CD8-positive, alpha-beta memory T cell (primary cell): ENCODE results near the gene NKAIN4. TPM values are rescaled to one million over a fixed set of nuclear protein-coding genes. Genes with fewer than 3 reads are reported as not detected.

Experiments used
- CTCF ChIA-PET: fragments of 350-600 bp; sonication (Branson Sonifier 250); formaldehyde crosslinking; loops from one replicate; lab custom pipeline; 2021; ENCODE audit warnings: antibody characterized with exemption; lab: Charles Lee
- POLR2A ChIA-PET: fragments of 350-600 bp; sonication (Branson Sonifier 250); formaldehyde crosslinking; loops from one replicate; lab custom pipeline; 2021; ENCODE audit warnings: antibody characterized with exemption; lab: Charles Lee
- DNase-seq, 5 donors: peaks; one replicate each; pipeline versions ENCODE4 v3.0.0 to v3.0.0-alpha.2; 2020 to 2022; ENCODE audit warnings: mixed read lengths in 1 of 5
- H3K27ac ChIP-seq: one replicate; pipeline ENCODE4 v1.7.0; 2013; ENCODE audit warnings: low read depth, mild to moderate bottlenecking, low read length, moderate library complexity
- H3K27me3 ChIP-seq: 2 replicates; pipeline ENCODE4 v1.7.0; 2013; ENCODE audit warnings: low read length, mild to moderate bottlenecking; ENCODE audit not compliant: insufficient read depth, poor library complexity, severe bottlenecking
- H3K36me3 ChIP-seq: 2 replicates; pipeline ENCODE4 v1.7.0; 2013; ENCODE audit warnings: mild to moderate bottlenecking, low read length, moderate library complexity; ENCODE audit not compliant: insufficient read depth
- H3K4me1 ChIP-seq: 2 replicates; pipeline ENCODE4 v1.7.0; 2013; ENCODE audit warnings: mild to moderate bottlenecking, low read length, moderate library complexity; ENCODE audit not compliant: insufficient read depth
- H3K4me3 ChIP-seq: 2 replicates; pipeline ENCODE4 v1.7.0; 2013; ENCODE audit warnings: mild to moderate bottlenecking, low read length
- H3K9me3 ChIP-seq: 2 replicates; pipeline ENCODE4 v1.7.0; 2013; ENCODE audit warnings: mild to moderate bottlenecking, low read length
- H3K27ac Mint-ChIP-seq, 8 donors: one replicate each; pipeline ENCODE4 v1.8.0; 2020 to 2021; ENCODE audit warnings: mixed read lengths in 8 of 8, mild to moderate bottlenecking in 6 of 8, inconsistent platforms in 3 of 8, moderate library complexity in 3 of 8
- H3K27me3 Mint-ChIP-seq, 2 donors: one replicate each; pipeline ENCODE4 v1.8.0; 2020 to 2021; ENCODE audit warnings: mixed read lengths in 2 of 2, mild to moderate bottlenecking in 1 of 2, moderate library complexity in 1 of 2
- H3K36me3 Mint-ChIP-seq, 3 donors: one replicate each; pipeline ENCODE4 v1.8.0; 2020 to 2021; ENCODE audit warnings: mixed read lengths in 3 of 3, inconsistent platforms in 1 of 3, mild to moderate bottlenecking in 1 of 3
- H3K4me1 Mint-ChIP-seq, 3 donors: one replicate each; pipeline ENCODE4 v1.8.0; 2020 to 2021; ENCODE audit warnings: mixed read lengths in 3 of 3, inconsistent platforms in 1 of 3, mild to moderate bottlenecking in 1 of 3
- H3K4me3 Mint-ChIP-seq, 7 donors: one replicate each; pipeline ENCODE4 v1.8.0; 2020 to 2021; ENCODE audit warnings: mixed read lengths in 7 of 7, mild to moderate bottlenecking in 6 of 7, moderate library complexity in 4 of 7, inconsistent platforms in 2 of 7
- H3K9me3 Mint-ChIP-seq, 5 donors: one replicate each; pipeline ENCODE4 v1.8.0; 2020 to 2022; ENCODE audit warnings: mixed read lengths in 5 of 5, mild to moderate bottlenecking in 3 of 5, moderate library complexity in 2 of 5, inconsistent platforms in 1 of 5
- polyA plus RNA-seq: library from polyadenylated mRNA; unstranded; fragments of 300-500 nt; fragmentation: Illumina TruSeq; gene quantifications from one replicate; pipeline ENCODE4 v1.2.3, GENCODE V29; 2021
- total RNA-seq, 2 experiments: library from RNA; stranded (reverse); gene quantifications; one replicate each; pipeline ENCODE4 v1.2.3, GENCODE V29; 2021

Gene NKAIN4
- total and polyA plus RNA-seq, 3 experiments from 2014 or later = not detected

- Histone ChIP-seq H3K4me3 (no peak overlapping the region), H3K36me3 (peaks cover 14% of the 10 kb centered on the region), H3K27me3 (no peaks in the 10 kb centered on the region), H3K27ac (no peak overlapping the region), H3K9me3 (no peaks in the 10 kb centered on the region), H3K4me1 (peaks cover 17% of the 10 kb centered on the region)
- Mint-ChIP-seq H3K4me1 (peaks cover 30% of the 10 kb centered on the region in 3 donors), H3K36me3 (peaks cover 0 to 55% (median 2%) of the 10 kb centered on the region in 3 donors), H3K4me3 (peak overlapping the region in 3 of 7 donors; percentile 28 to 87 (median 58)), H3K27ac (no peak overlapping the region), H3K9me3 (no peaks in the 10 kb centered on the region), H3K27me3 (no peaks in the 10 kb centered on the region)
- no peak for DNase-seq
- POLR2A ChIA-PET = no interaction called here
- CTCF ChIA-PET = no interaction called here
These were observed 21.6 kb upstream of the NKAIN4 start for GRCh38 chr20:63275825-63276224.

- peak overlapping the region in 6 of 8 donors; percentile 11 to 76 (median 42) for H3K27ac Mint-ChIP-seq
- H3K4me3 Mint-ChIP-seq = peak overlapping the region; percentile 39 to 87 (median 72)
- ChIA-PET POLR2A (no interaction called here), CTCF (no interaction called here)
- DNase-seq = no peak
- no peaks in the 10 kb centered on the region for H3K27me3 Mint-ChIP-seq
- H3K9me3 Mint-ChIP-seq = no peaks in the 10 kb centered on the region
- H3K36me3 Mint-ChIP-seq = peaks cover 0 to 46% (median 0%) of the 10 kb centered on the region in 3 donors
- Histone ChIP-seq H3K27me3 (no peaks in the 10 kb centered on the region), H3K36me3 (peaks cover 7% of the 10 kb centered on the region), H3K4me1 (peaks cover 17% of the 10 kb centered on the region), H3K9me3 (no peaks in the 10 kb centered on the region), H3K4me3 (no peak overlapping the region), H3K27ac (no peak overlapping the region)
- peaks cover 30 to 33% (median 33%) of the 10 kb centered on the region in 3 donors for H3K4me1 Mint-ChIP-seq
These were observed 20.3 kb upstream of the NKAIN4 start for GRCh38 chr20:63274381-63275228.

GRCh38 chr20:63273635-63274380, 19.5 kb upstream of the NKAIN4 start:
- peak overlapping the region; percentile 66 to 93 (median 87) for H3K27ac Mint-ChIP-seq
- ChIA-PET POLR2A (no interaction called here), CTCF (interaction anchor here (0.9 kb wide), 1 partner anchor 50 kb away, joined by 3 read pairs; no protein-coding TSS in a partner anchor)
- H3K9me3 ChIP-seq = no peaks in the 10 kb centered on the region
- H3K27me3 ChIP-seq = no peaks in the 10 kb centered on the region
- H3K9me3 Mint-ChIP-seq = no peaks in the 10 kb centered on the region
- H3K4me3 ChIP-seq = peak overlapping the region; percentile 74
- peaks cover 30 to 33% (median 33%) of the 10 kb centered on the region in 3 donors for H3K4me1 Mint-ChIP-seq
- DNase-seq = no peak
- H3K36me3 Mint-ChIP-seq = peaks cover 0 to 38% (median 0%) of the 10 kb centered on the region in 3 donors
- peak overlapping the region; percentile 84 to 98 (median 89) for H3K4me3 Mint-ChIP-seq
- no peaks in the 10 kb centered on the region for H3K27me3 Mint-ChIP-seq
- H3K36me3 ChIP-seq = peaks cover 5% of the 10 kb centered on the region
- peak overlapping the region; percentile 79 for H3K27ac ChIP-seq
- peaks cover 17% of the 10 kb centered on the region for H3K4me1 ChIP-seq

- Mint-ChIP-seq H3K27me3 (no peaks in the 10 kb centered on the region), H3K9me3 (no peaks in the 10 kb centered on the region), H3K4me1 (peaks cover 30 to 33% (median 33%) of the 10 kb centered on the region in 3 donors), H3K27ac (peak overlapping the region; percentile 66 to 93 (median 87)), H3K36me3 (peaks cover 0 to 32% (median 0%) of the 10 kb centered on the region in 3 donors), H3K4me3 (peak overlapping the region; percentile 84 to 98 (median 89))
- H3K9me3 ChIP-seq = no peaks in the 10 kb centered on the region
- ChIA-PET POLR2A (interaction anchor here (0.6 to 0.7 kb wide), 2 partner anchors 11 to 16 kb away, joined by 3 read pairs; no protein-coding TSS in a partner anchor), CTCF (interaction anchor here (0.9 to 1.0 kb wide), 2 partner anchors 14 to 50 kb away, joined by 3 read pairs; no protein-coding TSS in a partner anchor)
- H3K27me3 ChIP-seq = no peaks in the 10 kb centered on the region
- DNase-seq = no peak
- H3K36me3 ChIP-seq = no peaks in the 10 kb centered on the region
- peak overlapping the region; percentile 79 for H3K27ac ChIP-seq
- peak overlapping the region; percentile 74 for H3K4me3 ChIP-seq
- H3K4me1 ChIP-seq = peaks cover 17% of the 10 kb centered on the region
These were observed 18.9 kb upstream of the NKAIN4 start for GRCh38 chr20:63273059-63273579.

- Histone ChIP-seq H3K4me1 (peaks cover 17% of the 10 kb centered on the region), H3K4me3 (peak within 1 kb of the TSS; percentile 74), H3K27ac (peak within 1 kb of the TSS; percentile 79), H3K27me3 (no peaks in the 10 kb centered on the region), H3K9me3 (no peaks in the 10 kb centered on the region), H3K36me3 (no peaks in the 10 kb centered on the region)
- DNase-seq = peak; percentile 82 to 92 (median 84)
- Mint-ChIP-seq H3K27ac (peak within 1 kb of the TSS; percentile 66 to 95 (median 88)), H3K4me1 (peaks cover 30 to 33% (median 33%) of the 10 kb centered on the region in 3 donors), H3K4me3 (peak within 1 kb of the TSS; percentile 84 to 98 (median 89)), H3K36me3 (peaks cover 0 to 26% (median 0%) of the 10 kb centered on the region in 3 donors), H3K27me3 (peaks cover 2 to 4% of the 10 kb centered on the region in 2 donors), H3K9me3 (no peaks in the 10 kb centered on the region)
- ChIA-PET CTCF (interaction anchor here (1.0 kb wide), 1 partner anchor 14 kb away, joined by 3 read pairs; no protein-coding TSS in a partner anchor), POLR2A (interaction anchor here (0.6 to 0.7 kb wide), 2 partner anchors 12 to 16 kb away, joined by 3 read pairs; no protein-coding TSS in a partner anchor)
These were observed 18.1 kb upstream of the NKAIN4 start, which contains the start of gene ARFGAP1 for GRCh38 chr20:63272105-63273058. TSS of gene ARFGAP1 (plus strand) at chr20:63272813. CDS start at chr20:63275581, 2,768 bp downstream.

GRCh38 chr20:63270606-63271325, 16.5 kb upstream of the NKAIN4 start:
- ChIA-PET POLR2A (no interaction called here), CTCF (interaction anchor here (0.7 kb wide), 1 partner anchor 48 kb away, joined by 3 read pairs; no protein-coding TSS in a partner anchor)
- H3K4me1 ChIP-seq = peaks cover 17% of the 10 kb centered on the region
- no peak overlapping the region for H3K4me3 ChIP-seq
- H3K4me3 Mint-ChIP-seq = peak overlapping the region in 6 of 7 donors; percentile 76 to 91 (median 85)
- peaks cover 0 to 11% (median 0%) of the 10 kb centered on the region in 3 donors for H3K36me3 Mint-ChIP-seq
- H3K27ac ChIP-seq = no peak overlapping the region
- no peak for DNase-seq
- no peaks in the 10 kb centered on the region for H3K36me3 ChIP-seq
- H3K9me3 ChIP-seq = no peaks in the 10 kb centered on the region
- no peaks in the 10 kb centered on the region for H3K9me3 Mint-ChIP-seq
- H3K27ac Mint-ChIP-seq = peak overlapping the region in 6 of 8 donors; percentile 11 to 95 (median 38)
- H3K27me3 Mint-ChIP-seq = peaks cover 3 to 16% of the 10 kb centered on the region in 2 donors
- H3K27me3 ChIP-seq = no peaks in the 10 kb centered on the region
- H3K4me1 Mint-ChIP-seq = peaks cover 24 to 33% (median 33%) of the 10 kb centered on the region in 3 donors
